Fibroblast of lung (primary cell): ENCODE measurements around the gene FOLR2. TPM values are rescaled to one million over a fixed set of nuclear protein-coding genes. Genes with fewer than 3 reads are reported as not detected.

Experiments
- DNase-seq, 2 donors: peaks; one replicate each; pipeline versions ENCODE4 v3.0.0 to v3.0.0-alpha.2; 2010; ENCODE audit warnings: low read depth in 2 of 2
- H2AFZ ChIP-seq: 2 replicates; pipeline ENCODE4 v1.5.1; 2012; ENCODE audit warnings: low read length, control low read depth, inconsistent platforms
- H3K27ac ChIP-seq: 2 replicates; pipeline ENCODE4 v1.5.1; 2011; ENCODE audit warnings: low read length, control low read depth; ENCODE audit not compliant: insufficient read depth
- H3K27me3 ChIP-seq: 2 replicates; pipeline ENCODE4 v1.5.1; 2011; ENCODE audit warnings: mild to moderate bottlenecking, low read length; ENCODE audit not compliant: control insufficient read depth, insufficient read depth
- H3K36me3 ChIP-seq: 2 replicates; pipeline ENCODE4 v1.5.1; 2011; ENCODE audit warnings: low read length; ENCODE audit not compliant: control insufficient read depth, insufficient read depth
- H3K4me1 ChIP-seq: 2 replicates; pipeline ENCODE4 v1.5.1; 2011; ENCODE audit warnings: low read length; ENCODE audit not compliant: control insufficient read depth, insufficient read depth; ENCODE audit errors: extremely low read depth
- H3K4me2 ChIP-seq: 2 replicates; pipeline ENCODE4 v1.5.1; 2011; ENCODE audit warnings: low read length, control low read depth; ENCODE audit not compliant: insufficient read depth; ENCODE audit errors: extremely low read depth
- H3K4me3 ChIP-seq, 4 experiments: fragments of 200-600 bp in 1 of 4; sonication (generic) in 1 of 4; replicated peaks in 1 of 4; 2 replicates each; pipeline ENCODE4 v1.5.1; 2011 to 2016; ENCODE audit warnings: low read length in 4 of 4, low read depth in 3 of 4, mild to moderate bottlenecking in 3 of 4, control low read depth in 2 of 4, inconsistent platforms in 1 of 4, mixed read lengths in 1 of 4; ENCODE audit not compliant: insufficient read depth in 1 of 4; ENCODE audit errors: control extremely low read depth in 1 of 4
- H3K79me2 ChIP-seq: 2 replicates; pipeline ENCODE4 v1.5.1; 2012; ENCODE audit warnings: mild to moderate bottlenecking, low read length, inconsistent platforms; ENCODE audit not compliant: control insufficient read depth, insufficient read depth
- H3K9ac ChIP-seq: 2 replicates; pipeline ENCODE4 v1.5.1; 2011; ENCODE audit warnings: mild to moderate bottlenecking, low read length, control low read depth; ENCODE audit not compliant: insufficient read depth
- H3K9me3 ChIP-seq: 2 replicates; pipeline ENCODE4 v1.5.1; 2012; ENCODE audit warnings: low read depth, low read length; ENCODE audit not compliant: control insufficient read depth, insufficient read depth
- H4K20me1 ChIP-seq: 2 replicates; pipeline ENCODE4 v1.5.1; 2011; ENCODE audit warnings: low read length; ENCODE audit not compliant: control insufficient read depth, insufficient read depth; ENCODE audit errors: extremely low read depth
- EZH2 ChIP-seq: IDR thresholded peaks from 2 replicates; pipeline ENCODE4 v1.5.1; 2012; ENCODE audit warnings: low read length, control low read depth, mild to moderate bottlenecking; ENCODE audit errors: missing control alignments
- polyA plus RNA-seq, 2 donors: library from polyadenylated mRNA; depleted of rRNA in 1 of 2; stranded (reverse) in 1 of 2; unstranded in 1 of 2; fragments of >200 nt; gene quantifications; 2 replicates each; pipeline ENCODE4 v1.2.1, GENCODE V29; 2011 to 2012; ENCODE audit warnings: missing spikeins in 1 of 2
- total RNA-seq: library from RNA; depleted of rRNA; stranded (reverse); fragments of >200 nt; gene quantifications from 2 replicates; pipeline ENCODE4 v1.2.1, GENCODE V29; 2014
- TF ChIP-seq, protein P1 (sequence below), 2 donors: IDR thresholded peaks in 1 of 2; conservative IDR thresholded peaks in 1 of 2; 1 replicate in 1 of 2; 2 replicates in 1 of 2; pipeline ENCODE4 v1.5.1; 2011 to 2012; ENCODE audit warnings: low read length in 2 of 2, control low read depth in 1 of 2, inconsistent platforms in 1 of 2, low read depth in 1 of 2, mild to moderate bottlenecking in 1 of 2

Gene FOLR2
- total and polyA plus RNA-seq, 2 donors (not counting 1 experiment from before 2014, with no cell fraction given): not detected

DNA sequence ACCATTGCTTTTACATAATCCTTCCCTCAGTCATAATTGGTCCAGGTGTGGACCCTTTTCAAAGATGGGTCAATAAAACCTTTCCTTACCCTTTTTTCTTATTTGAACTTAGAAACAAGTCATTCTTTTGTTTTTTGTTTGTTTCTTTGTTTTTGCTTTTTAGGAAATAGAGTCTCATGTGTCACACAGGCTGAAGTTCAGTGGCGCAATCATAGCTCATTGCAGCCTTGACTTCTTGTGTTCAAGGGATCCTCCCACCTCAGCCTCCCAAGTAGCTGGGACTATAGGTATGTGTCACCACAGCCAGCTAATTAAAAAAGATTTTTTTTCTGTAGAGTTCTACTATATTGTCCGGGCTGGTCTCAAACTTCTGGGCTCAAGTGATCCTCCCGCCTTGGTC lies 36.8 kb downstream of the FOLR2 start:
- no peaks in the 10 kb centered on the region for H3K4me1 ChIP-seq
- H4K20me1 ChIP-seq: no peaks in the 10 kb centered on the region
- H3K4me3 ChIP-seq: no peak overlapping the region
- H3K4me2 ChIP-seq: no peak overlapping the region
- no peaks in the 10 kb centered on the region for H3K36me3 ChIP-seq
- no peak overlapping the region for H2AFZ ChIP-seq
- no peak overlapping the region for H3K9ac ChIP-seq
- TF ChIP-seq EZH2: no peak
- TF ChIP-seq, protein P1, sequence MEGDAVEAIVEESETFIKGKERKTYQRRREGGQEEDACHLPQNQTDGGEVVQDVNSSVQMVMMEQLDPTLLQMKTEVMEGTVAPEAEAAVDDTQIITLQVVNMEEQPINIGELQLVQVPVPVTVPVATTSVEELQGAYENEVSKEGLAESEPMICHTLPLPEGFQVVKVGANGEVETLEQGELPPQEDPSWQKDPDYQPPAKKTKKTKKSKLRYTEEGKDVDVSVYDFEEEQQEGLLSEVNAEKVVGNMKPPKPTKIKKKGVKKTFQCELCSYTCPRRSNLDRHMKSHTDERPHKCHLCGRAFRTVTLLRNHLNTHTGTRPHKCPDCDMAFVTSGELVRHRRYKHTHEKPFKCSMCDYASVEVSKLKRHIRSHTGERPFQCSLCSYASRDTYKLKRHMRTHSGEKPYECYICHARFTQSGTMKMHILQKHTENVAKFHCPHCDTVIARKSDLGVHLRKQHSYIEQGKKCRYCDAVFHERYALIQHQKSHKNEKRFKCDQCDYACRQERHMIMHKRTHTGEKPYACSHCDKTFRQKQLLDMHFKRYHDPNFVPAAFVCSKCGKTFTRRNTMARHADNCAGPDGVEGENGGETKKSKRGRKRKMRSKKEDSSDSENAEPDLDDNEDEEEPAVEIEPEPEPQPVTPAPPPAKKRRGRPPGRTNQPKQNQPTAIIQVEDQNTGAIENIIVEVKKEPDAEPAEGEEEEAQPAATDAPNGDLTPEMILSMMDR (conservative IDR thresholded peaks at IDR 0.05 in 1 of 2, IDR thresholded peaks at IDR 0.05 in 1 of 2; ENCODE audit: low read depth in 1 of 2, low read length in 2 of 2): no peak
- no peak for DNase-seq
- H3K27ac ChIP-seq: no peak overlapping the region
- peaks cover 38% of the 10 kb centered on the region for H3K27me3 ChIP-seq
- no peaks in the 10 kb centered on the region for H3K9me3 ChIP-seq
- H3K79me2 ChIP-seq: no peaks in the 10 kb centered on the region

DNA sequence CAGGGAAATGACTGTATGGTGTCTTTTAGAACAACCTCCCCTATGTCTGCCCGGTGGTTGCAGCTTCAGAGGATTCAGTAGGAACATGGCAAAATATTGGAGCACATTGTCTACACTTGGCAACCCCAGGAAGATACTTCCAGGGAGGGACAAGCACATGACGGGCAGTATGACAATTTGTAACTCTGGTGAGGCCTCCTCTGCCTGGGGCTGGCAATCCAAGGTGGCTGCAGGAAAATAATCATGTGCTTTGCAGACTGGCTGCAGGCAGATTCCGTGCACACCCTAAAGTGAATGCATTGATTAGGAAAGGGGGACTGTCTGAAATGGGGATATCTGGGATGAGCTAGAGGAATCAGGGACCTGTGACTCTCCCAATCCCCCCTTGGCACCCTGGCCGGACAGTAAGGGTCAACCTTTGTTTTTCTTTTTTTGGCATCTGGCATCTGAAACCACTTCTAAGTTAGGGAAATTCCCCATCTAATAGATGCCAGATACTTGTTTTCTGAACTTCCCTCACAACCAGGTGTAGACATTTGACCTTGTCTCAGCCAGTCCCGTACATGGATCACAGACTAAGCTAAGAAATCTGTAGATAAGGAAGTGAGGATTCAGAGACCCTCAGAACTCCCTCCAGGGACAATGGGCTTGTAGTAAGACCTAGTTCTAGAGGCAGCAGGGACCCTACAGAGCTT lies 37.9 kb downstream of the FOLR2 start:
- Histone ChIP-seq H3K79me2 (no peaks in the 10 kb centered on the region), H4K20me1 (no peaks in the 10 kb centered on the region), H3K9ac (no peak overlapping the region), H3K4me3 (no peak overlapping the region), H3K9me3 (no peaks in the 10 kb centered on the region), H3K27me3 (peaks cover 33% of the 10 kb centered on the region), H3K27ac (no peak overlapping the region), H3K4me2 (no peak overlapping the region), H3K36me3 (no peaks in the 10 kb centered on the region), H2AFZ (no peak overlapping the region), H3K4me1 (no peaks in the 10 kb centered on the region)
- DNase-seq: no peak
- TF ChIP-seq, protein P1 (conservative IDR thresholded peaks at IDR 0.05 in 1 of 2, IDR thresholded peaks at IDR 0.05 in 1 of 2; ENCODE audit: low read depth in 1 of 2, low read length in 2 of 2): no peak
- TF ChIP-seq EZH2: no peak

DNA sequence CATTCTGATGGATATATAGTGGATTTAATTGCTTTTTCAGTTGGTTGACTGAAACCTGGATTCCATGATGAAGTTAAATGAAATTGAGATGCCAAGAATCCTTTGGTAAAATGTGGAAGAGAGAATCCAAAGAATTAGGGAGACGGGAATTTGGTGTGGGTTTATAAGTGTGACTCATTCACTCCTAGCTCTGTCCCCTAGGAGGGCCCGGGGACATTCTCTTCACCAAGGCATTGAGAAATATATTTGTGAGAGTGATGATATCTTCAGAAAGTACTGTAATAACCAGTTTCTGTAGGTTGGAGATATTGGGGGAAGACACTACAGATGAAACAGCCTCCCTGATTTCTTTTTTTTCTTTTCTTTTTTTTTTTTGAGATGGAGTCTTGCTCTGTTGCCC lies 41.0 kb downstream of the FOLR2 start:
- peak in 1 of 2 donors; percentile 19 for DNase-seq

More for the DNA sequence above, 41.0 kb downstream of the FOLR2 start:
- no peak overlapping the region for H2AFZ ChIP-seq
- no peaks in the 10 kb centered on the region for H3K9me3 ChIP-seq
- H3K27ac ChIP-seq: no peak overlapping the region
- no peak overlapping the region for H3K9ac ChIP-seq
- H3K79me2 ChIP-seq: no peaks in the 10 kb centered on the region
- no peak overlapping the region for H3K4me2 ChIP-seq
- no peaks in the 10 kb centered on the region for H4K20me1 ChIP-seq
- TF ChIP-seq EZH2: no peak
- TF ChIP-seq, protein P1 (conservative IDR thresholded peaks at IDR 0.05 in 1 of 2, IDR thresholded peaks at IDR 0.05 in 1 of 2; ENCODE audit: low read depth in 1 of 2, low read length in 2 of 2): no peak
- H3K27me3 ChIP-seq: peaks cover 20% of the 10 kb centered on the region
- H3K4me3 ChIP-seq: no peak overlapping the region
- H3K4me1 ChIP-seq: no peaks in the 10 kb centered on the region
- H3K36me3 ChIP-seq: no peaks in the 10 kb centered on the region
